ENCODE data around the gene KRTAP12-4.

- TF ChIP-seq, protein P1, sequence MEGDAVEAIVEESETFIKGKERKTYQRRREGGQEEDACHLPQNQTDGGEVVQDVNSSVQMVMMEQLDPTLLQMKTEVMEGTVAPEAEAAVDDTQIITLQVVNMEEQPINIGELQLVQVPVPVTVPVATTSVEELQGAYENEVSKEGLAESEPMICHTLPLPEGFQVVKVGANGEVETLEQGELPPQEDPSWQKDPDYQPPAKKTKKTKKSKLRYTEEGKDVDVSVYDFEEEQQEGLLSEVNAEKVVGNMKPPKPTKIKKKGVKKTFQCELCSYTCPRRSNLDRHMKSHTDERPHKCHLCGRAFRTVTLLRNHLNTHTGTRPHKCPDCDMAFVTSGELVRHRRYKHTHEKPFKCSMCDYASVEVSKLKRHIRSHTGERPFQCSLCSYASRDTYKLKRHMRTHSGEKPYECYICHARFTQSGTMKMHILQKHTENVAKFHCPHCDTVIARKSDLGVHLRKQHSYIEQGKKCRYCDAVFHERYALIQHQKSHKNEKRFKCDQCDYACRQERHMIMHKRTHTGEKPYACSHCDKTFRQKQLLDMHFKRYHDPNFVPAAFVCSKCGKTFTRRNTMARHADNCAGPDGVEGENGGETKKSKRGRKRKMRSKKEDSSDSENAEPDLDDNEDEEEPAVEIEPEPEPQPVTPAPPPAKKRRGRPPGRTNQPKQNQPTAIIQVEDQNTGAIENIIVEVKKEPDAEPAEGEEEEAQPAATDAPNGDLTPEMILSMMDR (IDR thresholded peaks at IDR 0.05; ENCODE audit: borderline replicate concordance, extremely low read depth, low read length, poor library complexity, severe bottlenecking), result no peak
- TF ChIP-seq EZH2 (IDR thresholded peaks at IDR 0.05; ENCODE audit: borderline replicate concordance, low read depth, low read length, severe bottlenecking), result no peak
Observed at GRCh38 chr21:44697811-44698734, 43.6 kb upstream of the KRTAP12-4 start.
